Islet precursor cell (in vitro differentiated cells): ENCODE data around the gene CAMK4.
A peak's percentile ranks its signal among the peaks of the same experiment; 100 is the strongest.
"Not testable (repeated sequence)": the region's sequence is repeated elsewhere in the genome, so short reads cannot be mapped to it uniquely, and the experiment has no call there.

ENCODE experiments used
- DNase-seq: peaks from one replicate; pipeline ENCODE4 v3.0.0-alpha.2; 2018

The CAMK4 gene

DNA sequence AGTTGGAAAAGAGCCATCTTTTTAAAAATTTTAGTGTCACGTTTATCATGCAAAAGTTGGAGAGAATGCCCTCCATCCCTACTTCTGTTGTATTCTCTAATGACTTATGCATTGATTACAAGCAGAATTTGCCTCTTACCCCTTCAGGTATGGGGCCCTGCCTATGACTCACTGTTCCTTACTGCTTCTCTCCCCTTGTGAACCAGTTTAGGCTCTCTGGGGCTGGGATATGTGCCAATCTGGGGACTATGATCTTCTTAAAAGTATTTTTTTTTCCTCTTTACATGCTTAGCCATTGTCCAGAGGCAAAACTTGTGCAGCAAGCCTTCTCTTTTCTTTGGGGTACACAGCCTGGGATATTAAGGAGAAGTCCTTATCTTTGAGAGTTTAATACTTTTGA lies 37.4 kb downstream of the CAMK4 start:
- no peak for DNase-seq

DNA sequence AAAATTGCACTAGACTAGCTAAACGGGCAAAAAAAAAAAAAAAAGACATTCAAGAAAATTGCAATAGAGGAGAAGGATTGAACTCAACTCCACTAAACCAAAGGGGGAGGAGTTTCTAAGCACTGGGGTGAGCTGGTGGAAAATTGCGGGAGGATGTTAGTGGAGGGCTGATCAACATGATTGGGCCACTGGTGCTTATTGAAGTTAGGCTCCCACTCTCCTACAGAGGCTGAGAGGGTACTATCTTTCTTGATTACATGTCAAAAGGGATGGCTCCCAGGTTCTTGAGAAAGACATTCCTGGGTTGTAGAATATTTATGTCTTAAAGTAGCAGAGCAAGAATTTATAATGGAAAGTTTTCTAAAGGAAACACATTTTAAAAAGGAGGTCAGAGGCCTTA lies 38.0 kb downstream of the CAMK4 start:
- no peak for DNase-seq

DNA sequence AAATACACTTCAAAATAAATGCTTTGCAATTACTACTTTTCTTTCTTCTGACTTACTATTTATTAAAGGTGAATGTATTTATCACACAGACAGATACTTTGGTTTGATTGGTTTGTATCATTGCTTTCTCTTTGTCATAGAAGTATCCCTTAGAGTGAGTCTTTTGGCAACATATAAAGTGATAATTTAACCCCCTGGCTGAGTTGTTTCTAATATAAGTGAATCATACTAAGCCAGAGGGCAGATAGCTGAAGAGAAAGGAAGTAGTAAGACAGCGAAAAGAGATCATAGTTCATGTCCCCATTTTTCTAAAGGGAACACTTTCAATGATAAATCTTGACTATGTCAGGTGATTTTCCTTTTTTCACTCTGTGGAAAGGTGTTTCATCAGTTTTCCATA lies 38.6 kb downstream of the CAMK4 start:
- no peak for DNase-seq

DNA sequence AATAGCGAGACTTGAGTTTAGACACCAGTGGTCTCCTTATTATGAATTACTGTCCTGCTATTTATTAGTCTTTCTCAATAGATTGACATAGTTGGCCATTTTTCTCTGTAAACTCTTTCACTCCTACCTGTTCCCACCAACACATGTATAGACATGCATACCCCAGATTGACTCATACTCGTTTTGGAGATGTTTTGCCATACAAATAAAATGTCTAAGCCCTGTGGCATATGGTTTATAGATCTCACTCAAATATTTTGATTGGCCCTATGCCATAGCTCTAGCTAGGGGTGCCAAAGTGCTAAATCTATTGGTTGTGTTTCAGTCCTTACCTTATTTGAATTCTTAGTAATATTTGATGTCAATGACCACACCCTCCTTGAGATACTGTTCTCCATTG lies 42.3 kb downstream of the CAMK4 start:
- no peak for DNase-seq

DNA sequence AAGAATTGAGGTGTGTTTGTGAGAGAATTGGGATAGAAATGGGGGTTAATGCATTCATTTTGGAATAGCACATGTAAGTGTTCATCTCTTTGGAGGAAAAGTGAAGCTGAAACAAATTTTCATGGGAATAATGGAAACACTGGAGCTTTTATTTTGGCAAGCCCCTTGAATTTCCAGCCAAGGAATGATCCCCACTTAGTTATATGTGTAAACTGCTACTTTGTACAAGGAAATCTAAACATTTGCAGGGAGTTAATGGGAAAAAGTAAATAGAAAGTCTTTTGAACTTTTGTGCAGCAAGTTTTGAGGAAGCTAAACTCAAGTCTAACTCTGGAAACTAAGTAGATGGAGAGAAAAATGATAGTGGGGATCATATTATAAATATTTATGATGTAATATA lies 44.1 kb downstream of the CAMK4 start:
- DNase-seq = no peak

DNA sequence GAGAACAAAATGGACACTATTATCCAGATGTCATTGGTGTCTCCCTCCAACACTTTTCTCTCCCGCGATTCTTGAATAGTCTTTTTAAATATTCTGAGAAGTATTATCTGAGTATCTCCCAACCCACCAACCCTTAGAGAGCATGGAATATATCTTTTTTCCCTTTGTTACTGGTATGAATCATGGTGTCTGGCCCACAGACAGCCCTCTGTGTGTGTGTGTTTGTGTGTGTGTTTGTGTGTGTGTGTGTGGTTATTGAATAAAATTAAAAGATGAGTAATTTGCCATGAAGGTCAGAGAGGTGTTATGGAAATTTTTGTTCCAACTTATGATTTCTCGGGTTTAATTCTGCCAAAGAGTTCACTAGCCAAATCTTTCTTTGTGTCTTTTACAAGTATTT lies 47.7 kb downstream of the CAMK4 start:
- DNase-seq = no peak

DNA sequence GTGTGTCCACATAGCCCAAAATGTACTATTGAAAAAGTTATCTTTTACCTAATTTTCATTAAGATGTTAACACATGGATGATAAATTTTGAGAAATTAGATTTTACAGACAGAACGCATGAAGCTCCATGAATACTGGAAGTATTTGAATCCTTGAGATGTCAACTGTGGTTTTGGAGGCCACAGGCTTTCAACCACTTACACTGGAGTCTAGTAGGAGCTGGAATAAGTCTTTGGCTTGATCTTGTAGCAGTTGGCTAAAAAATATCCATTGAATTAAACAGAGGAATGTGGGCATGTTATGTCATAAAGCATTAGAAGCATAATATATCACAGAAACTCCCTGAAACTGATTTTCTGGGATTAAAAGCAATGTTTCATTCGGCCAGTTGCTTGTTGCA lies 52.9 kb downstream of the CAMK4 start:
- no peak for DNase-seq

DNA sequence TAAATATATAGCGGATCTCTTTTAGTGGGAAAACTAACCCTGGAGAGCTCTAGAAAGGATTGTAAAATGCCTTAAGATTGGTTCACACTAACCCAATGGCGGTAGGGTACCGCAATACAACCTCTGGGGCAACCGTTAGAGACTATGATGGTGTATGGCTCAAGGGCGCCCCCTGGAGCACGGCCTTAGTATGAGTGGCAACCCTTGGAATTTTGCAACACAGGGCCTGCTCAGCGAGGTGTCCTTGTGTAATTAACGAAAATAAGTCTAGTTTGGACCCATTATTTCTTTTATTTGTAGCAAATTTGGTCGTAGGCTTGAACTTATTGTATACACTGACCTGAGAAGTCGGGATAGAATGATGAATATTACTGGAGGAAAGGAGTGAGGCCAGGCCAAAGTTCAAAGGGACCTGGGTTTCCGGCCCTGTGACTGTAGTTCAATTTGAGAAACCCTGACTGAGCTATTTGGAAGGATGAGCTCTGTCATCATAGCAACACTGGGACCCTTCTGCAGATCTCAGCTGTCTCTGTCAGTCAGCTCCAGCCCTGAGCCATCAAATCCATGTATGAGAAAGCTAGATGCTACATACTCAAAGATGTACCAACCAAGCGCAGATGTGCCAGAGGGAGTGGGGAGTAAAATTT lies 54.8 kb downstream of the CAMK4 start:
- DNase-seq = peak; percentile 79

DNA sequence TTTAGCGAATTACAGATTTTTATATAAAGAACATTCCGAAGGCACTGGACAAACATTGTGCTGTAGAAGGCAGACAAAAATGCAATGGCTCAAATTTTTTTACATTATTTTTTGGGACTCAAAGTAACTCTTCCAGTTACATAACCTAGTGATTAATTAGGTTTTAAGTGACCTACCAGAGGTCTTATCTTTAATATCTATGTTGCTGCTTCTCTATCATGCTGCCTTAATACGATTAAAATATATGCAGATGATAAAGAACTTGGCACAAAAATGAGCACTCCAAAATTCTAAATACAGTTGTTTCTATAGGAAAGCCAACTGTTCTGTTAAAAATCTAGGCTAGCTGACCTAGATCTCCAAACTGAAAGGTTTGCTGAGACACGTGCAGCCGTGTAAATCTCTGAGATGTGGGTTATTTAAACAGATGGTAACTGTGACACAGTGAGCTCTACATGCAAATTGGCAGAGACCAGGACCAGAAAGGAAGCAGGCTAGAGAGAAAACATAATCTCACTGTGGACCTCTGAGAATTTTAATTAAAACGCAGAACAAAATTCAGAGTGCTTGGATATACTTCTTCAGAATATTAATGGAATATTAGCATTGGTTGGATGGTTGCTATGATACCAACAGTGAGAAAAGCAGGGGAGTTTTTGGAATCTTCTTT lies 56.2 kb downstream of the CAMK4 start:
- no peak for DNase-seq

DNA sequence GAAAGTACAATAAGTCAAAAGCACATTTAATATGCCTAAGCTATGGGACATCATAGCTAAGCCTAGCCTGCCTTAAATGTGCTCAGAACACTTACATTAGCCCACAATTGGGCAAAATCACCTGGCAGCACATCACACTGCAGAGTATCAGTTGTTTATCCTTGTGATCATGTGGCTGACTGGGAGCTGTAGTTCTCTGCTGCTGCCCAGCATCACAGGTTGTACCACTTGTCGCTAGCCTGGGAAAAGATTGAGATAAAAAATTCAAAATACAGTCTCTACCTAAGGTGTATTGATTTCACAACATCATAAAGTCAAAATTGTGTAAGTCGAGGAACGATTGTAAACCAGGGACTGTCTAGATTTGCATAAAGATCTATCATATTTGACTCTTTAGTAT lies 58.6 kb downstream of the CAMK4 start:
- no peak for DNase-seq

DNA sequence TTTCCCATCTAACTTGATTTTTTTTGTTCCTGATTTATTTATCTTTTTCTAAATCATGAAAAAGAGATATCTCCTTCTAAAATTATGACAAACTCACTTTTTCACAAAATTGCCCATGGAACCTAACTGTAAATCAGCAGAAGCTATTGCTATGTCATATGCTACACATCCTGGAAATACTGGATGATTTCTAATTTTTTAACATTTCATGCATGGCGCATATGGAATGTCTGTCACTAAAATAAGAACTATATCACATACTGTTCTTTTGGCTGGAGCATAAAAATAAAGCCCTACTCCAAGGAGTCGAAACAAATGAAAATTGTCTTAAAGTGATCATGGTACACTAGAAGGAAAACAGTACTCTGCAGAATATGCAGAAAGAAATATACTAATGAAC lies 60.6 kb downstream of the CAMK4 start:
- DNase-seq = no peak

DNA sequence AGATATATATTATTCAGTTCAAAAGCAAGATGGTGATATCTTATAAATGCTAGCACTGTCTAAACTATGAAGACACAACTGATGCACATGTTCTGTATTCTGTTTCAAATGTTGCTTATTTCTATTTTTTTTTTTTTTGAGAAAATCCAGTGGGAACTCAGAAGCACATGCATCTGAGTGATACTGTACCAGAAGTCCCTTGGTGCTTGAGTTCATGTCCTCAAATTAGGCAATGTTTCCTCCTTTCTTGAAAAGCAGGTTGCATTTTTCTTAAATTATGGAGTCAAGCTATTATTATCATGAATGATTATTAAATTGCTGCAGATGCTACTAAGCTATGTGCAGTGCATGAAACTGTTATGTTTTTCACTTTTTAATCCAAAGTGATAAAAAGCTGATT lies 70.4 kb downstream of the CAMK4 start:
- DNase-seq = no peak

DNA sequence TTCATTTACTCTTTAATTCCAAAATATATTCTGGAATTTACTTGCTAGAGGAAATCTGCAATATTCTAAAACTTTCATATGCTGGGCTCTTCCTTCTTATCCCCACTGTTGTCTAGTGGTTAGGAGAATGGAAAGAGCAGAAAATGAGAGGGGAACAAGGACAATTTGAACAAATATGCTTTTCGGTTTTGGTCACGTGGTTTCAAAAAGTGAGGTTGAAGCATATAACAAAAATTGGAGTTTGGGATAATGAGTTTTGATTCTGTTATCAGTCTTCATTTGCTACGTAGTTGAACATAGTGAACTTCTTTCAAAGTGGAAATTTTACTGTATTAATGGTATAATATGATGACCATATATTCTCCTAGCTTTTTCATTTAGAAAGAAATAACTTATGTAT lies 71.5 kb downstream of the CAMK4 start:
- DNase-seq = no peak

DNA sequence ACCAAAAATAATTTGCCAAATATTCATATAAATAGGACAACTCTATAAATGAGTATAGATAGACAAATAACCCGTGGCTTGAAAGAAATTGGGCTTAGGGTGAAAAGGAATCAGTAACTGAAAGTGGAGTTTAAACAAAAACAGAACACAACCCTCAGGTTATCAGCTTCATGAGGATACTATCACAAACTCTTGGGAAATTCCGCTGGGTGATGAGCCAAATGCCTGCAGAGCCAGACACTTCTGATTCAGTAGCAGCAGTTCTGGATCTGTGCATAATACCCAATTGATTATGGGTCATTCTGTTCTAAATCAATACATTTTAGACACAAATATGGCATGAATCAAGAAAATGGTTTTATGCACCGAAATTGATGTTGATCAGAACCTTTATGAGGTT lies 72.4 kb downstream of the CAMK4 start:
- DNase-seq = no peak

DNA sequence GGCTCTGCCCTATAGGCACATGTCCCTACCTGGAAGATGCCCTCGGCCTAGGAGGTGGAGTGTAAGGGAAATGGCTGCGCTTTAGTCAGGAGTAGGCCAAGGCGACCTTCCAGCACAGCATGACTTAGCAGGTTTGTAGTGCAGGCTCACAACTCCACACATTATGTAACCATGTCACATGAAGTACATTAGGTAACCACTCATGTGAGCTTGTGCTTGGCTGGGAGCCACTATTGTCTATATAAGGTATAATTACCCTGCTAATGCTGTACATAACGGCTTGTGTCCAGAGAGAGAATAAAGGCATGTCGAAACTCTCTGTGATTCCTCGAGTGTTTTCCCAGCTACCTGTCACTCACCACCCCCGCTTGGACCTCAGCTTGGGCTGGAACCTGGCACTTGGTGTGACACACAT lies 74.9 kb downstream of the CAMK4 start:
- no peak for DNase-seq

DNA sequence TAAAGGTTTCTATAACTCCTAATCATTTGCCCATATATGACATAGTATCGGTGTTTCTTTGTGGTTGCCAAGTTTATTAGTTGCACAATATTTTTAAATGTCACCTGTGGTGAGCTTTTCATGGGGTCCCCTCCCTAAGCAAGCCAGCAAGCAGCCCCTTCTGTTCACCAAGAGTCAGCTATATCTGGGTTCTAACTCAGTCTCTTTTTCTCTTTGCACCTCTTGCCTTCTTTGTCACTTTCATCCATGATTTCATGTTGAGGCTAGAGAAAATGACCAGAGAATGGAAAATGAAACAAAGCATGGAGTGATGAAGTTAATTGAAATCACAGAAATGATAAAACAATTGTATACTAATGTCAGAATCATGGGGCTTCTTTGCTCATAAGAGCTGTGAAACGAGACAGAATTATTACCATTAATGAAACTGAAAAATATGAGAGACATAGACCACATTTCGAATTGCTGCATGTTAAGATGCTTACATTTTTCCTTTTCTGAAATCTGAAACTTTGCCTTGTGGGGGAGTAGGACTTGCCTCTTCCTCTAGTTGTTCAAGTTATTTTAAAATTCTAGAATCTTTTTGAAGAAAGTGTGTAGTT lies 75.7 kb downstream of the CAMK4 start:
- DNase-seq = no peak

DNA sequence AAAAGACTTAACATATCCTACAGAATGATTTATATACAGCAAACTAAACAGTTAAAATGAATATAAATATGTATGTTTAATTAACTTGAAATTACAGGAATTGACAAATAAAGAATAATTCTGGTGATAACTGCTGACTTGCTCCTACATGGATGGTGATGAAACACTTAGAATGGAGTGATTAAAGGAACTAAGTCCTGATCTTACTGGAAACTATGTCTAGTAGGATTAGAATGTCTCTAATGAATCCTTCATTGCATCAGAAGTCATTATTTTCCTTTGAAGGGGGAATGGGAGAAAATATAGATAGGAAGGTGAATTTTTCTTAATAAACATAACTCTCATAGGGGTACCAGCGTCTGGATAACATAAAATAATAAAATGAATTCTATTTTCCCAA lies 77.1 kb downstream of the CAMK4 start:
- DNase-seq = no peak

DNA sequence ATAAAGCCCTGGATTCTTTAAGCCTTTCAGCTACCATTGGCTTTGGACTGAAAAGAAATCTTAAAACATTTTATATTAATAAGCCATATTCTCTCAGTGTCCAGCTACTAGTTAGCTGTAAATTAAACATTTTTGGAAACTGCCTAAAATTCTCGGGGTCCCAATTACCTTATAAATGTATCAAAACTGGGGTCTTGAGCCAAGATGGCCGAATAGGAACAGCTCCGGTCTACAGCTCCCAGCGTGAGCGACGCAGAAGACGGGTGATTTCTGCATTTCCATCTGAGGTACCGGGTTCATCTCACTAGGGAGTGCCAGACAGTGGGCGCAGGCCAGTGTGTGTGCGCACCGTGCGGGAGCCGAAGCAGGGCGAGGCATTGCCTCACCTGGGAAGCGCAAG lies 77.9 kb downstream of the CAMK4 start:
- DNase-seq = not testable (repeated sequence)

DNA sequence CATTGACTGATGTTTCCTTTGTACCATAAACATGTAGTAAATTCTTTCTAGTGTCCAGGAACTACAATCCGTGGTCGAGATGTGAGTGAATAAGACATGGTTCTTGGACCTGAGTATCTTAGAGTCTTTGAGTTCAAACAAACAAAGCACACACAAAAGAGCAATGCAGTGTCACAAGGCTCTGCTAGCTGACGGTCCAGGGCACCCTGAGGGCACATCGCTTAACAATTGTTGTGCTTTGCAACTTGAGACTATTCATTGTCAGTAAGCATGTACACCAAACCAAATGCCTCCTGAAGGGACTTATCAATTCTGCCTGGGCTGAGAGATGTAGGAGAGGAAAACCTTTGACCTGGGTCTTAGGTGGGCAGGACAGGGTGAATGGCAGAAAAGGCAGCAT lies 84.8 kb downstream of the CAMK4 start:
- DNase-seq = peak; percentile 81

DNA sequence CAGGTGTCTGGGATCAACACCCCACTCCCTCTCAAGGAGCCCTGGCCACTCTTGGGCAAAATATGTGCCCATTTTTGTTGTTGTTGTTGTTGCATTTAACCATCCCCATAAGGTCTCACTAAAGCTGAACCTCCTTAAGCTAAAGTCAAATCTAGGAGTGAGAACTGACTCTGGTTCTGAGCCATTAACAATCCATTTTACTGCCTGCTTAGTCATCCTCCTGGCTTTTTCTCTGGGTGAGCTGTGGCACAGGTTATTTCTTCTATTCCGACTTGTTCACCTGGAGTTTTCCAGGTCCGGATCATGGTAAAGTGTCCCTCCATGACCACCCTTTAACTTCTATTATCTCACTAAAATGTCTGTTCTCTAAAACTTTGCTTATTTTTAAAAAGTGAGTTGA lies 85.2 kb downstream of the CAMK4 start:
- DNase-seq = no peak

DNA sequence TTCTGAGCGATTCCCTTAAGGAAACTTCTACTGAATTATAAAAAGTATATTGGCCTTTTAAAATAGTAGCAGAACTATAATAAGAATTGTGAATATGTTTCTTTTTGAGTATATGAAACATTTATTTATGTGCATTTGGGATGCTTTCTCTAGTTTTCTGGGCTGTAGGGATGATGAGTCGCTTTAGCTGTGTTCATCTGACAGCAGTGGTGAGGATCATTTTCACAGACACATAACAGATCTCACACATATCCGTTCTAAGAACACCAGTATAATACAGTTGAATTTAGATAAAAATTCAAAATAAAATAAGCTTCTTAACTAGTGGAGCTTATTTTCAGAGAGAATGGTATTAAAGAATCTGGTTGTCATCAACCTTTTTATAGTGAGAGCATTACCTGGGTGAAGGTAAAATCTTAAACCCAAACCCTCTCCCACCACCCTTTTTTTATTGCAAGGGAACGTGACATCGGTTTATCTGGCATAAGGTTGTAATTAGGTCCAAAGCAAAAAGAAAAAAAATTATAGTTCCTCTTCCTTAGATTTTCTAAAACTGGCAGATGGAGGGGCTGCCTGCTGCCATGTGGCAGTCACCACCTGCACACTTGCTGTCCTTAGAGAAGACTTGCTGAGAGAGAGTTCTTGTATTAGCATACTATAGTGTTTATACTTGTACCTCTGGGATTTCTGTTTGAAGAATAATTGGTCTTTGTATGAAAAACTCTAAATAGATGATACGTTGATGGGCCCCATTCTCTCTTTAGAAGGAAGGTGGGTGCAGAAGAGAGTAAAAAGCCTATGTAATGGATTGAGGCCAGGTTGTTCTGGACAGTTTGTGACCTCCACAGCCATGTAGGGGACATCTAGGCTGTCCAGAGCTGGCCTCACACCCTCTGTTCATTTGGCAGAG lies 86.8 kb downstream of the CAMK4 start:
- DNase-seq = no peak

DNA sequence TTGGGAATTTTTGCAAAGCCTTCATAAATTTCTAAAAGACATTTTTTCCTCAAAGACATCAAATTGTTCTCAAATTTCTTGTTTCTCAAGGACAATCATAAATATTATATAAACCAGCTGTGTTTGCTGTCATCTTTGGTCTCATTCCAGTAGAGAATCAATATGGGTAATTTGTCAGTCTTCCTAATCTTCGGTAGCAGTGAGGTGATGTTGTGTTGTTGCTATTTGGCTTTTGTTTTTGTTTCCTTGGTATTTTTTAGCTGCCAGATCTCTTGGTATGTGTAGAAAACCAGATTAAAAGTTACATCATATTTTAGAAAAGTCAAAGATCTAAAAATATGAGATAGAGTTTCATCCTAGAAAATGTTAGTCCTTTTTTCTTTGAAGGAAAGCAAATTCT lies 87.5 kb downstream of the CAMK4 start:
- no peak for DNase-seq

DNA sequence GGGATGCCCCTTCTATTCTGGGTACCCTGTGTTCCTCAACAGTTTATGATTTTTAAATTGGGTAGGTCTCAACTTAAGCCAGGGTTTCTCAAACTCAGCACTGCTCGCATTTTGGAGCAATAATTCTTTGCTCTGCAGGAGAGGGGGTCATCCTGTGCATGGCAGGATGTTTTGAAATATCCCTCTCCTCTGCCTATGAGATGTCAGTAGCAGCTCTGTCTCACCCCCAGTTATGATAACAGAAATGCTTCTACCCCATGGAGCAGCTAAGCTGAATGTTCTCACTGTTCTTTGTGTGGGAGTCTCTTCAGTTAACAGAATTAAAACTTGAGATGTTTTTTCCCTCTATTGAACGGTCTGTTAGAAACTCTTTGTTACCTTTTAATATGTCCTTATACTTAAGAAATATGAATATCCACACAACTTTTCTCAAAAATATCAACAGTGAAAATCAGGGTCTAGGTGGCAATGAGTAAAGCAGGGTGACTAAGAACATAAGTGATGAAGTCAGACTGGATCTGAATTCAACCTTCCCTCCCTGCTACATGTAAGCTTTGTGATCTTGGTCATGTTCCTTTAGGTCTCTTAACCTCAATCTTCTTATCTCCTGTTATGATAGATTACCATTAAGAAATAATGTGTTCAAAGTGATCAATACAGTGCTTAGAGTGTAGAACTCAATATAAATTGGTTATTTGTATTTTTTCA lies 89.0 kb downstream of the CAMK4 start:
- DNase-seq = no peak
